Right lobe of liver (tissue), 4 donors: ENCODE results near the gene NFATC3.

Experiments
- CTCF ChIP-seq, 4 donors: fragments of 200-600 bp in 3 of 4; fragments of 450-650 bp in 1 of 4; IDR thresholded peaks; one replicate each; pipeline versions ENCODE4 v1.5.1 to v1.8.0; 2016 to 2022; ENCODE audit warnings: antibody characterized with exemption in 4 of 4, mild to moderate bottlenecking in 2 of 4
- POLR2A ChIP-seq: fragments of 450-650 bp; IDR thresholded peaks from one replicate; pipeline ENCODE4 v1.6.1; 2017; ENCODE audit warnings: antibody characterized with exemption, mild to moderate bottlenecking
- donor health status: DM: no; HTN: no; CAD: no.
- donor health status: DM: no; HTN: no; CAD: no.
- donor health status: DM: no; HTN: yes; CAD: no.

DNA sequence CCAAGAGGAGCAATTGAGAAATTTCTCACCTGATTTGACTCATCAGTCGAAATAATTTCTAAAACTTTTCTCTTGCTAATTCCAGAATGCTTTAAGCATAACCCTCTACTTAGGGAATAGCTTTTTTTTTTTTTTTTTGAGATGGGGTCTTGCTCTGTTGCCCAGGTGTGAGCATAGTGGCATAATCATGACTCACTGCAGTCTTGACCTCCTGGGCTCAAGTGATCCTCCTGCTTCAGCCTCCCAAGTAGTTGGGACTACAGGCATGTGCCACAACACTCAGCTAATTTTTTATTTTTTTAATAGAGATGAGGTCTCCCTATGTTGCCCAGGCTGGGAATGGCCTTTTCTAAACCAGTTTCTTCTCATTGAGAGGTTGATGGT lies 13.7 kb upstream of the NFATC3 start:
- TF ChIP-seq CTCF (IDR thresholded peaks at IDR 0.05): no peak
- TF ChIP-seq POLR2A: no peak
